SJSA1 (cell line): ENCODE measurements around the gene SPDYE17. TPM values are rescaled to one million over a fixed set of nuclear protein-coding genes. Genes with fewer than 3 reads are reported as not detected.
"Not testable (repeated sequence)": the region's sequence is repeated elsewhere in the genome, so short reads cannot be mapped to it uniquely, and the experiment has no call there.

Experiments used
- DNase-seq, 2 experiments: peaks; one replicate each; pipeline ENCODE4 v3.0.0-alpha.2; 2015 to 2020; ENCODE audit warnings: low spot score in 2 of 2, low read depth in 1 of 2
- H3K27ac ChIP-seq: fragments of 250-450 bp; sonication (Bioruptor Pico); 2 replicates; pipeline ENCODE4 v1.5.1; 2020; ENCODE audit warnings: mild to moderate bottlenecking, moderate library complexity
- H3K27me3 ChIP-seq: fragments of 250-450 bp; sonication (Bioruptor Pico); replicated peaks from 2 replicates; pipeline ENCODE4 v1.5.1; 2020; ENCODE audit warnings: mild to moderate bottlenecking, moderate library complexity
- H3K36me3 ChIP-seq: fragments of 250-450 bp; sonication (Bioruptor Pico); 2 replicates; pipeline ENCODE4 v1.5.1; 2020; ENCODE audit warnings: mild to moderate bottlenecking
- H3K4me1 ChIP-seq: fragments of 250-450 bp; sonication (Bioruptor Pico); replicated peaks from 2 replicates; pipeline ENCODE4 v1.6.1; 2021; ENCODE audit warnings: mild to moderate bottlenecking
- H3K4me3 ChIP-seq: fragments of 250-450 bp; sonication (Bioruptor Pico); 2 replicates; pipeline ENCODE4 v1.5.1; 2020; ENCODE audit warnings: mild to moderate bottlenecking
- H3K9me3 ChIP-seq: fragments of 250-450 bp; sonication (Bioruptor Pico); replicated peaks from 2 replicates; pipeline ENCODE4 v1.5.1; 2020; ENCODE audit warnings: mild to moderate bottlenecking
- total RNA-seq: library from RNA; depleted of rRNA; stranded (reverse); fragments of >200 nt; shearing (Covaris generic); gene quantifications from 2 replicates; pipeline ENCODE4 v1.2.3, GENCODE V29; 2014

The SPDYE17 gene
- total RNA-seq, 1 experiment from 2014 or later: not detected

GRCh38 chr7:76992204-76992603 lies 40.0 kb downstream of the SPDYE17 start:
- not testable (repeated sequence) for H3K27me3 ChIP-seq, H3K4me3 ChIP-seq, H3K36me3 ChIP-seq, H3K4me1 ChIP-seq, H3K9me3 ChIP-seq, H3K27ac ChIP-seq
- peak in 1 of 2 experiments; percentile 36 for DNase-seq

GRCh38 chr7:76990202-76990601 lies 42.0 kb downstream of the SPDYE17 start:
- DNase-seq: peak in 1 of 2 experiments; percentile 39
- not testable (repeated sequence) for H3K9me3 ChIP-seq, H3K36me3 ChIP-seq, H3K27me3 ChIP-seq, H3K4me1 ChIP-seq, H3K27ac ChIP-seq, H3K4me3 ChIP-seq

- not testable (repeated sequence) for H3K27me3 ChIP-seq, H3K4me3 ChIP-seq, H3K4me1 ChIP-seq, H3K9me3 ChIP-seq, H3K27ac ChIP-seq, H3K36me3 ChIP-seq
- DNase-seq: peak in 1 of 2 experiments; percentile 2
These were observed 46.0 kb downstream of the SPDYE17 start for GRCh38 chr7:76985924-76986717.

GRCh38 chr7:76984784-76985136 lies 47.4 kb downstream of the SPDYE17 start:
- not testable (repeated sequence) for H3K4me3 ChIP-seq, H3K27me3 ChIP-seq, H3K9me3 ChIP-seq, H3K27ac ChIP-seq, H3K36me3 ChIP-seq, DNase-seq, H3K4me1 ChIP-seq

- H3K36me3 ChIP-seq: not testable (repeated sequence)
These were observed 48.0 kb downstream of the SPDYE17 start for GRCh38 chr7:76983937-76984783.

GRCh38 chr7:76983333-76983732 lies 48.8 kb downstream of the SPDYE17 start:
- H3K4me1 ChIP-seq, H3K4me3 ChIP-seq, H3K36me3 ChIP-seq, H3K27ac ChIP-seq, H3K9me3 ChIP-seq, H3K27me3 ChIP-seq: not testable (repeated sequence)
- peak in 1 of 2 experiments; percentile 8 for DNase-seq

More at GRCh38 chr7:76983937-76984783, 48.0 kb downstream of the SPDYE17 start:
- not testable (repeated sequence) for H3K27ac ChIP-seq, H3K9me3 ChIP-seq, H3K27me3 ChIP-seq, H3K4me3 ChIP-seq, H3K4me1 ChIP-seq
- DNase-seq: peak in 1 of 2 experiments; percentile 1

- not testable (repeated sequence) for H3K27me3 ChIP-seq, H3K4me3 ChIP-seq, H3K9me3 ChIP-seq, H3K27ac ChIP-seq, H3K36me3 ChIP-seq, H3K4me1 ChIP-seq
- peak in 1 of 2 experiments; percentile 8 for DNase-seq
These were observed 49.7 kb downstream of the SPDYE17 start for GRCh38 chr7:76982501-76982900.

- H3K36me3 ChIP-seq, H3K4me3 ChIP-seq, H3K27me3 ChIP-seq, H3K4me1 ChIP-seq, H3K9me3 ChIP-seq, DNase-seq, H3K27ac ChIP-seq: not testable (repeated sequence)
These were observed 50.8 kb downstream of the SPDYE17 start for GRCh38 chr7:76981187-76981970.

- not testable (repeated sequence) for H3K4me3 ChIP-seq, H3K4me1 ChIP-seq, H3K36me3 ChIP-seq, H3K27ac ChIP-seq, H3K27me3 ChIP-seq, DNase-seq, H3K9me3 ChIP-seq
These were observed 51.6 kb downstream of the SPDYE17 start for GRCh38 chr7:76980576-76980975.

GRCh38 chr7:76977761-76978367 lies 54.3 kb downstream of the SPDYE17 start:
- H3K36me3 ChIP-seq, H3K4me3 ChIP-seq, H3K9me3 ChIP-seq, H3K27ac ChIP-seq, H3K27me3 ChIP-seq, DNase-seq, H3K4me1 ChIP-seq: not testable (repeated sequence)

GRCh38 chr7:76974793-76975579 lies 57.2 kb downstream of the SPDYE17 start:
- H3K27me3 ChIP-seq, H3K36me3 ChIP-seq, H3K4me3 ChIP-seq, H3K27ac ChIP-seq, H3K9me3 ChIP-seq, H3K4me1 ChIP-seq, DNase-seq: not testable (repeated sequence)

- not testable (repeated sequence) for H3K36me3 ChIP-seq, H3K27me3 ChIP-seq, H3K4me3 ChIP-seq, H3K4me1 ChIP-seq, DNase-seq, H3K9me3 ChIP-seq, H3K27ac ChIP-seq
These were observed 57.8 kb downstream of the SPDYE17 start for GRCh38 chr7:76974336-76974735.

GRCh38 chr7:76972391-76972790 lies 59.8 kb downstream of the SPDYE17 start:
- DNase-seq, H3K27me3 ChIP-seq, H3K4me1 ChIP-seq, H3K4me3 ChIP-seq, H3K9me3 ChIP-seq, H3K27ac ChIP-seq, H3K36me3 ChIP-seq: not testable (repeated sequence)
